G401 (cell line): ENCODE results near the gene CDON. TPM values are rescaled to one million over a fixed set of nuclear protein-coding genes. Genes with fewer than 3 reads are reported as not detected.
"Not testable (repeated sequence)": the region's sequence is repeated elsewhere in the genome, so short reads cannot be mapped to it uniquely, and the experiment has no call there.

Experiments
- DNase-seq: peaks from one replicate; pipeline ENCODE4 v3.0.0-alpha.2; 2015; ENCODE audit warnings: low spot score
- in situ Hi-C: cut with HindIII; loops from 2 replicates; pipeline ENCODE4 v1.10.0; 2016; ENCODE audit warnings: low sequenced_read_pairs, mixed read lengths
- total RNA-seq: library from RNA; depleted of rRNA; stranded (reverse); fragments of >200 nt; shearing (Covaris generic); gene quantifications from 2 replicates; pipeline ENCODE4 v1.2.3, GENCODE V29; 2014

The CDON gene
- total RNA-seq, 1 experiment from 2014 or later: 12.7 TPM

DNA sequence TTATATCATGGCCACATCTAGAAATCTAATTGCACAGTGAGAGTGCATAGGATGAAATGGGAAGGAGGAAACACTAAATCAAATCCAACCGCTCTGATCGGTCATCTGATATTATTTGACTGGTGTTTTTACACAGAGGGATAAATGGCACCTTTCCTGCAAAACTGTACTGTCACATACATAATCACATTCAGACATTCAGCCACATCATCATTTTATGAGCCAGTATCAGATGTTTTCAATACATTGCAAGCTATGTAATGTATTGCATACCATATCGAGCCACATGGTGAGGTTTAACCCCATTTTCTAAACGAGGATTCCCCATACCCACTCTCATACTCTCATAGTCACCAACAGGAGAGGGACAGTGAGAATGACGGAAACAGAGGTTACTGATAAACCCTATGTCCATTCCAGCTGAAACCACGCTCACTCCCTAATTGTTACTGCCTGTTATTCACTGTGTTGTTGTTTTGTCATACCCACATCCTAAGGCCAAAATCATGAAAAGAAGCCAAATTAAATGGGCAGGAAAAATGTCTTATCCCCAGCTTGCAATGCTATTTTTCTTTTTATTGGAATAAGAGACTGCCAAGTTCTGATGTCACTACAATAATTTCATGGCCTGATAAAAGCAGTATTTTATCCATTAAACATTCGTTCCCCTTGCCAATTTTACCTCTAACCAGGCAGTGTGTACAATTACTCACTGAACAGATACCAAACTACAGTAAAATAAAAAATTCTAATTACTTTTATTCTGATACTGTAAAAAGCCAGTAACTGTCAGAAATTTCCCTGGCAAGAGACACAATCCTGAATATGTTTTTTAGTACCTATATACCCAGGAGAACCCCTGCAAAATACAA lies 9.0 kb downstream of the CDON start:
- no peak for DNase-seq
- in situ Hi-C loops: no loop called here

- DNase-seq: no peak
- in situ Hi-C loops: no loop called here
These were observed 11.5 kb downstream of the CDON start for GRCh38 chr11:126051117-126051516.

- in situ Hi-C loops: no loop called here
- no peak for DNase-seq
These were observed 13.5 kb downstream of the CDON start for GRCh38 chr11:126049159-126049558.

DNA sequence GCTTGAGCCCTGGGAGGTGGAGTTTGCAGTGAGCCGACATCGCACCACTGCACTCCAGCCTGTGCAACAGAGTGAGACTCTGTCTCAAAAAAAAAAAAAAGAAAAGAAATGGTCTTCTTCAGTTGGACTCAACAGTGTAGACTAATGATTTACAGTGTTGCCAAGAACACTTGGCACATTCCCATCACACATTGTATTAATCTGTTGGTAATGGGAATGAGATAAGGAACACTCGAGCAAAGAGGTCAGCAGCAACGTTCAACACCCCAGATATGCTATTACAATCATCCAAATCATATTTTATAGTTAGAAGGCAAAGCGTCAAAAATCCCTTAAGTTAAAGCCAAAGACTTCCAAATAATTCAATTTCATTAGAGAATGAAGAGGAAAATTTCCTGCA lies 14.5 kb downstream of the CDON start:
- in situ Hi-C loops: no loop called here
- peak; percentile 68 for DNase-seq

DNA sequence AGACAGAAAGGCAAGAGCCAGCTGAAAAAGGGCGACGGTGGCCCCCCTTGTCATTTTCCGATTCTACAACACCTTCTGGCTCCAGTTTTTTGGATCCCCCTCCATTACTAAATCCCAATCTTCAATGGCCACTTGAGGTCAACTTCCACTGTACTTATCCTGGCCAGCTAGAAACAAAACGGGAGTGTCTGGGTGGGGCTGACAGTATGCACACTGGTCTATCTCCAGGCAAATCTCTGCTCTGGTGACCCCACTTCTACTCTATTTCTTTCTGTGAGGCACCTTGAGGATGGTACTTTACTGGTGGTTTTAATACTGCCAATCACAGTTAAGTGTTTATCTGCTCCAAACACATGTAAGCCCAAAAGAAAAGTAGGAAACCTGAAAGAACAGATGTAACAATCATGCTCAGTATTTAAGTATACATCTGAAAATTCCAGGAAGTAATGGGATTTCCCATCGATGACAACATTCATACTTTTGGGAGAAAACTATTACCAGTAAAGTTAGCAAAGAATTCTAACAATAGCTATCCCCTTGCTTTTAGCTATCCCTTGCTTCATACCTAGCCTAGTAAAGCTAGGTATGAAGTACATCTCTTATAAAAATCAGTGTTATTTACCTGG lies 16.0 kb downstream of the CDON start:
- no peak for DNase-seq
- in situ Hi-C loops: no loop called here

DNA sequence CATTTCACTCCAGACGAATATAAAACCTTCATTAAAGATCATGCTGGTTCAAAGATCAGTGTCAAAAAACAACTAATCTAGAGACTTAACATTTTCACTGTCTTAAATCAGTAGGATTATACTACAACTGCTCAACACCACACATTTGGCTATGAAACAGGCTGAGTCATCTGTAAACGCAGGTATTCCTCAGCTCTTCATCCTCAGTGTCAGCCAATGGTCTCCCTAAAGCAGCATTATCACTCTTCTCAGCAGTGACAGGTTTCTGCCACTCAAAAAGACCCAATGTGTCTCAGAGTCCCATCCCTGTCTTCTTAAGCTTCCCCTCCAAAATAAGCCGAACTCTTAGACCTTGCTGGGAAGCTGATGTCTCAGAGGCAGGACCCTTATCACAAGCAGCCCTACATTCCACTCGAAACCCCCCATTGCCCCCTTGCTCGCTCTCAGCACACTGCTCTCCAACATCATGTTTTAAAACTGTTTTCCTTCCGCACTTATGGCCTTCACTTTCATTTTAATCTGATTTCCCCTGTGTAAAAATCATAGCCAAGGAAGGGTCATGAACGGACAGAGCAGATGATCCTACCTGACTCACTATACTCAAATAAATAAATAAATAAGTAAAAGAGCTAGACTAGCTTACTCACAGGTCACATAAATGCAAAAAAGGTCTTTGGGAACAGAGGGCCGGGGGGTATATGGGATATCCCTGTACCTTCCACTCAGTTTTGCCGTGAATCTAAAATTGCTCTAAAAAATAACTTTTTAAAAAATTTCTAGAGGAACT lies 23.0 kb downstream of the CDON start:
- in situ Hi-C loops: no loop called here

GRCh38 chr11:126035718-126036117 lies 26.9 kb downstream of the CDON start:
- in situ Hi-C loops: no loop called here
- no peak for DNase-seq

More for the DNA sequence above, 23.0 kb downstream of the CDON start:
- no peak for DNase-seq

- no peak for DNase-seq
- in situ Hi-C loops: no loop called here
These were observed 27.7 kb downstream of the CDON start for GRCh38 chr11:126034933-126035425.

GRCh38 chr11:126034039-126034932 lies 28.4 kb downstream of the CDON start:
- in situ Hi-C loops: no loop called here
- DNase-seq: no peak

GRCh38 chr11:126032375-126032774 lies 30.3 kb downstream of the CDON start:
- in situ Hi-C loops: no loop called here
- no peak for DNase-seq

- in situ Hi-C loops: no loop called here
- DNase-seq: no peak
These were observed 32.9 kb downstream of the CDON start for GRCh38 chr11:126029805-126030204.

- in situ Hi-C loops: no loop called here
- no peak for DNase-seq
These were observed 33.4 kb downstream of the CDON start for GRCh38 chr11:126029237-126029636.

DNA sequence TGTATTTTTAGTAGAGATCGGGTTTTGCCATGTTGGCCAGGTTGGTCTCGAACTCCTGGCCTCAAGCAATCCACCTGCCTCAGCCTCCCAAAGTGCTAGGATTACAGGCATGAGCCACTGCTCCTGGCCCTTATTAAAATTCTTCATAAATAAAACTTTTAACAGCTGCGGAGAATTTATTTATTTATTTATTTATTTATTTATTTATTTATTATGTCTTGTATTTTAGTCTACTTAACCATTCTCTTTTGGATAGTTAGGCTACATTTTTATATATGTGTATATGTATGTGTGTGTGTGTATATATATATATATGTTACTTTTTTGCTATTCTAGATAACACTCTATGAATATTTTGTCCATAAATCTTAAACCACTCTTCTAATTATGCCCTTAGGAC lies 34.1 kb downstream of the CDON start:
- in situ Hi-C loops, DNase-seq: not testable (repeated sequence)

- in situ Hi-C loops: no loop called here
- no peak for DNase-seq
These were observed 36.1 kb downstream of the CDON start for GRCh38 chr11:126026579-126026978.

DNA sequence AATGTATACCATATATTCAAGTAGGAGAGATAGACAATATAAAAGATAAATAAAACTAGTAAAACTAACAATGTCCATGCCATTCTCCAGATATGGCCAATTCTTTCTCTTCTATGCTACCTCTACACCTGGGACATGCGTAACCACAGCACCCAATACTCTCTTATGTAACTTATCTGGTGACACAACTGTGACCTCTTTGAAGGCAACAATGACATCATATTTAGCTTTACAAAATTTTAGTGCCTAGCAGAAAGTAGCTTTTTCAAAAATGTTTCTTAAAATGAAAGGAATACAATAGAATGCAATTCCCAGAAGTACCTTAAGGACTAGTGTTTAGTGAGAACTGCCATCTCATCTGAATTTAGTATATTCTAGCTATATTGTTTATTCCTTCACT lies 36.8 kb downstream of the CDON start:
- DNase-seq: no peak
- in situ Hi-C loops: no loop called here

- in situ Hi-C loops: no loop called here
- no peak for DNase-seq
These were observed 38.5 kb downstream of the CDON start for GRCh38 chr11:126024123-126024522.

DNA sequence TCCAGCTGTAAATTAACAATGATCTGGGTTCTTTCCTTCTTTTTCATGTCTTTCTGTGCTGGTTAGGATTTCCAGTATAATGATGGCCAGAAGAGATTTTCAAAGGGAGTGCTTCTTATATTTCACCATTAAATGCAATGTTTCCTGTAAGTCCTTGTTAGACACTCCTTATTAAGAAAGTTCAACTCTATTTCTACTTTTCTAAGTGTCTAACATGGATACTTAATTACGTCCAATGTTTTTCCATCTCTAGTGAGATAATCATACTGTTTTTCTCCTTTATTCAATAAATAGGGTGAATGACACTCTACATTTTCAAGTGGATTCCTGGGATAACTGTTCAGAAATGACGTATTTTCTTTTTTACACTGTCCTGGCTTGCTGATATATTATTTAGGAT lies 49.8 kb downstream of the CDON start:
- in situ Hi-C loops: no loop called here
- DNase-seq: no peak

DNA sequence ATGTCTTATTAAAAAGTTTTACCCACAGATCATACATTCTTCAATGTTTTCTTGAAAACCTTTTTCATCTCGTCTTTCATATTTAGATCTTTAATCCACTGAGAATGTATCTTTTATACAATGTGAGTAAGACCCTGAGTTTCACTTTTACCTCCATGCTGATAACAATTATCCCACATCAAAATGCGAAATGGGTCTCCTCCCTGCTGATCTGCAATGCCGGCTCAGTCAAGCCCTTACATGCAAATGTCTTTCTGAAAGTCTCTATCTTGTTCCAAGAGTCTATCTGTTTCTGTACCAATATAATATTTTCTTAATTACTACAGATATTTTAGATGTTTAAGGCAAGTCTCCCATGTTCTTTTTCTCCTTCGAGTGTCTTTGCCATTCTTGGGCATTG lies 50.9 kb downstream of the CDON start:
- in situ Hi-C loops: no loop called here
- DNase-seq: no peak

GRCh38 chr11:126011265-126011664 lies 51.4 kb downstream of the CDON start:
- peak; percentile 74 for DNase-seq
- in situ Hi-C loops: no loop called here
